Measurements from ENCODE around the gene SARS1.

SARS1 gene

DNA sequence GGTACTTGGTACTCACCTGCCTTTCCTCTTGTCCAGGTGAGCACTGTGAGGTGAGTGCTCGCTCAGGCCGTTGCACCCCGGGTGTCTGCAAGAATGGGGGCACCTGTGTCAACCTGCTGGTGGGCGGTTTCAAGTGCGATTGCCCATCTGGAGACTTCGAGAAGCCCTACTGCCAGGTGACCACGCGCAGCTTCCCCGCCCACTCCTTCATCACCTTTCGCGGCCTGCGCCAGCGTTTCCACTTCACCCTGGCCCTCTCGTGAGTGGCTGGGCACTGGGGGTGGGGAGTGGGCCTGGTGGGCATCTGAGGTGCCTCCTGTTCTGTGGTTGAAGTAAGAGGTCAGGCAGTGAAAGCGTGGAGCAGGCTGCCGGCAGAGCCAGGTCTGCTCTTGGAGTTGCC lies 47.3 kb downstream of the SARS1 start:
- DNase-seq (ENCODE audit: low read depth in 1 of 2, low spot score in 1 of 2) = no peak
- Histone ChIP-seq H3K27ac (replicated peaks) (no peak overlapping the region), H3K4me3 (replicated peaks; ENCODE audit: insufficient read depth, low read length) (no peak overlapping the region), H3K27me3 (ENCODE audit: insufficient read depth, poor library complexity, severe bottlenecking) (no peaks in the 10 kb centered on the region)
- no peak for TF ChIP-seq SPI1 (IDR thresholded peaks at IDR 0.05; ENCODE audit: borderline replicate concordance, low read depth)
- TF ChIP-seq GABPA (IDR thresholded peaks at IDR 0.05; ENCODE audit: low read depth) = no peak
- no peak for TF ChIP-seq POLR2AphosphoS5 (IDR thresholded peaks at IDR 0.05; ENCODE audit: low read depth)
- TF ChIP-seq, protein P1, sequence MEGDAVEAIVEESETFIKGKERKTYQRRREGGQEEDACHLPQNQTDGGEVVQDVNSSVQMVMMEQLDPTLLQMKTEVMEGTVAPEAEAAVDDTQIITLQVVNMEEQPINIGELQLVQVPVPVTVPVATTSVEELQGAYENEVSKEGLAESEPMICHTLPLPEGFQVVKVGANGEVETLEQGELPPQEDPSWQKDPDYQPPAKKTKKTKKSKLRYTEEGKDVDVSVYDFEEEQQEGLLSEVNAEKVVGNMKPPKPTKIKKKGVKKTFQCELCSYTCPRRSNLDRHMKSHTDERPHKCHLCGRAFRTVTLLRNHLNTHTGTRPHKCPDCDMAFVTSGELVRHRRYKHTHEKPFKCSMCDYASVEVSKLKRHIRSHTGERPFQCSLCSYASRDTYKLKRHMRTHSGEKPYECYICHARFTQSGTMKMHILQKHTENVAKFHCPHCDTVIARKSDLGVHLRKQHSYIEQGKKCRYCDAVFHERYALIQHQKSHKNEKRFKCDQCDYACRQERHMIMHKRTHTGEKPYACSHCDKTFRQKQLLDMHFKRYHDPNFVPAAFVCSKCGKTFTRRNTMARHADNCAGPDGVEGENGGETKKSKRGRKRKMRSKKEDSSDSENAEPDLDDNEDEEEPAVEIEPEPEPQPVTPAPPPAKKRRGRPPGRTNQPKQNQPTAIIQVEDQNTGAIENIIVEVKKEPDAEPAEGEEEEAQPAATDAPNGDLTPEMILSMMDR (IDR thresholded peaks at IDR 0.05; ENCODE audit: insufficient read depth, low read length) = no peak
- TF ChIP-seq, protein P2, sequence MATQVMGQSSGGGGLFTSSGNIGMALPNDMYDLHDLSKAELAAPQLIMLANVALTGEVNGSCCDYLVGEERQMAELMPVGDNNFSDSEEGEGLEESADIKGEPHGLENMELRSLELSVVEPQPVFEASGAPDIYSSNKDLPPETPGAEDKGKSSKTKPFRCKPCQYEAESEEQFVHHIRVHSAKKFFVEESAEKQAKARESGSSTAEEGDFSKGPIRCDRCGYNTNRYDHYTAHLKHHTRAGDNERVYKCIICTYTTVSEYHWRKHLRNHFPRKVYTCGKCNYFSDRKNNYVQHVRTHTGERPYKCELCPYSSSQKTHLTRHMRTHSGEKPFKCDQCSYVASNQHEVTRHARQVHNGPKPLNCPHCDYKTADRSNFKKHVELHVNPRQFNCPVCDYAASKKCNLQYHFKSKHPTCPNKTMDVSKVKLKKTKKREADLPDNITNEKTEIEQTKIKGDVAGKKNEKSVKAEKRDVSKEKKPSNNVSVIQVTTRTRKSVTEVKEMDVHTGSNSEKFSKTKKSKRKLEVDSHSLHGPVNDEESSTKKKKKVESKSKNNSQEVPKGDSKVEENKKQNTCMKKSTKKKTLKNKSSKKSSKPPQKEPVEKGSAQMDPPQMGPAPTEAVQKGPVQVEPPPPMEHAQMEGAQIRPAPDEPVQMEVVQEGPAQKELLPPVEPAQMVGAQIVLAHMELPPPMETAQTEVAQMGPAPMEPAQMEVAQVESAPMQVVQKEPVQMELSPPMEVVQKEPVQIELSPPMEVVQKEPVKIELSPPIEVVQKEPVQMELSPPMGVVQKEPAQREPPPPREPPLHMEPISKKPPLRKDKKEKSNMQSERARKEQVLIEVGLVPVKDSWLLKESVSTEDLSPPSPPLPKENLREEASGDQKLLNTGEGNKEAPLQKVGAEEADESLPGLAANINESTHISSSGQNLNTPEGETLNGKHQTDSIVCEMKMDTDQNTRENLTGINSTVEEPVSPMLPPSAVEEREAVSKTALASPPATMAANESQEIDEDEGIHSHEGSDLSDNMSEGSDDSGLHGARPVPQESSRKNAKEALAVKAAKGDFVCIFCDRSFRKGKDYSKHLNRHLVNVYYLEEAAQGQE (IDR thresholded peaks at IDR 0.05; ENCODE audit: insufficient replicate concordance, low read depth) = no peak

DNA sequence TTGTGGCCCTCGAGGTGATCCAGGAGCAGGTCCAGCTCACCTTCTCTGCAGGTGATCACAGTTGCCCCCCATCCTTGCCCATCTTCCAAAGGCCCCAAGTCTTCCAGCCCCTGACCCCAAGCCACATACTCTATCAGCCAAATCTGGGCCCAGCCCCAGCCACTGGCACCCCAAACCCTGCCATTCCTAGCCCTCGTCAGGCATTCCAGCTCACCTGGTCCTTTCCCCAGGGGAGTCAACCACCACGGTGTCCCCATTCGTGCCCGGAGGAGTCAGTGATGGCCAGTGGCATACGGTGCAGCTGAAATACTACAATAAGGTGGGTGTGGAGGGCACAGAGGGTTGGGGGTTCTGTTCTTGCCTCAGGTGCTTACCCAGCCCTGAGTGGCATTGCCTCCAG lies 47.9 kb downstream of the SARS1 start:
- DNase-seq (ENCODE audit: low read depth in 1 of 2, low spot score in 1 of 2) = no peak
- TF ChIP-seq, protein P1 (IDR thresholded peaks at IDR 0.05; ENCODE audit: insufficient read depth, low read length) = no peak
- no peak for TF ChIP-seq SPI1 (IDR thresholded peaks at IDR 0.05; ENCODE audit: borderline replicate concordance, low read depth)
- no peak for TF ChIP-seq POLR2AphosphoS5 (IDR thresholded peaks at IDR 0.05; ENCODE audit: low read depth)
- TF ChIP-seq GABPA (IDR thresholded peaks at IDR 0.05; ENCODE audit: low read depth) = no peak
- TF ChIP-seq, protein P2 (IDR thresholded peaks at IDR 0.05; ENCODE audit: insufficient replicate concordance, low read depth) = no peak
- Histone ChIP-seq H3K4me3 (replicated peaks; ENCODE audit: insufficient read depth, low read length) (no peak overlapping the region), H3K27me3 (ENCODE audit: insufficient read depth, poor library complexity, severe bottlenecking) (no peaks in the 10 kb centered on the region), H3K27ac (replicated peaks) (no peak overlapping the region)

DNA sequence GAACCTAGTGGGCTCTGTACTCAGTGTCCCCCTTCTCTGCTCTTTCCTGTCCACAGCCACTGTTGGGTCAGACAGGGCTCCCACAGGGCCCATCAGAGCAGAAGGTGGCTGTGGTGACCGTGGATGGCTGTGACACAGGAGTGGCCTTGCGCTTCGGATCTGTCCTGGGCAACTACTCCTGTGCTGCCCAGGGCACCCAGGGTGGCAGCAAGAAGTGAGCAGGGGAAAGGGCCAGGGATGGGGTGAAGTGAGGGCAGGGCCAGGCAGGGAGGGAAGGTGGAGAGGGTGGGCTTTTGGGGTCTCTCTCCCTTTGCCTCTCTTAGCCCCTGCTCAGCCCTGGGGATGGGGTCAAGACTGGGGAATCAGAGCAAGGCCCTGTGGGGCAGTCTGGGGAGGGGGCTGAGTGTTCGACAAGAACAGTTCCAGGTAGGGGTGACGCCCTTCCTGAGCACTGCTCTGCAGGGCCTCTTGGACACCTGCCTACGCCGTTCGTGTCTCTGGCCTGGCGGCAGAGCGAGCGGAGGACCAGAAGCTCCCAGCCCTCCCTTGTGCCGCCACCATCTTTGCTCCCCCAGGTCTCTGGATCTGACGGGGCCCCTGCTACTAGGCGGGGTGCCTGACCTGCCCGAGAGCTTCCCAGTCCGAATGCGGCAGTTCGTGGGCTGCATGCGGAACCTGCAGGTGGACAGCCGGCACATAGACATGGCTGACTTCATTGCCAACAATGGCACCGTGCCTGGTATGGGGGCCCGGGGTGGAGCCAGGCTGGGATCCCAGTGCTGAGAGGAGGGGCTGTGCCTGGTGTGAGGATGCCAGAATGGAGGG lies 48.7 kb downstream of the SARS1 start:
- no peak for TF ChIP-seq GABPA (IDR thresholded peaks at IDR 0.05; ENCODE audit: low read depth)
- TF ChIP-seq SPI1 (IDR thresholded peaks at IDR 0.05; ENCODE audit: borderline replicate concordance, low read depth) = no peak
- TF ChIP-seq, protein P1 (IDR thresholded peaks at IDR 0.05; ENCODE audit: insufficient read depth, low read length) = no peak
- TF ChIP-seq, protein P2 (IDR thresholded peaks at IDR 0.05; ENCODE audit: insufficient replicate concordance, low read depth) = no peak
- TF ChIP-seq POLR2AphosphoS5 (IDR thresholded peaks at IDR 0.05; ENCODE audit: low read depth) = no peak
- Histone ChIP-seq H3K4me3 (replicated peaks; ENCODE audit: insufficient read depth, low read length) (no peak overlapping the region), H3K27me3 (ENCODE audit: insufficient read depth, poor library complexity, severe bottlenecking) (no peaks in the 10 kb centered on the region), H3K27ac (replicated peaks) (no peak overlapping the region)
- no peak for DNase-seq (ENCODE audit: low read depth in 1 of 2, low spot score in 1 of 2)

All from HL-60 (cell line).